Measurements from ENCODE around the gene REL. TPM values are rescaled to one million over a fixed set of nuclear protein-coding genes. Genes with fewer than 3 reads are reported as not detected.

Gene REL
- total and polyA plus RNA-seq, 2 of the 13 experiments (the other 11 are each of a cell fraction or from before 2014, with no cell fraction given): 3.7 to 7.0 TPM

DNA sequence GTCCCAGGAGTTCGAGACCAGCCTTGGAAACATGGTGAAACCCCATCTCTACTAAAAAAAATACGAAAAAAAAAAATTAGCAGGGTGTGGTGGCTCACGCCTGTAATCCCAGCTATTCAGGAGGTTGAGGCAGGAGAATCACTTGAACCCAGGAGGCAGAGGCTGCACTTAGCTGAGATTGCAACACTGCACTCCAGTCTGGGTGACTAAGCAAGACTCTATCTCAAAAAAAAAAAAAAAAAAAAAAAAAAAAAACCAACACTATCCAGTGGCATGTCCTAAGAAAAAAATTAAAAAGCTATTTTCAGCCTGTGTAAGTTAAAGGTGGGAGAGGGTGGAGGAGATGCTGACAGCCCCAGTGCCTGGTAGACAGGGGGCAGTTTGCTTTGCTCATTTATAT lies 32.2 kb upstream of the REL start:
- CTCF ChIA-PET (ENCODE audit: low intra/inter-chr PET ratio, low total read pairs): no interaction called here
- POLR2A ChIA-PET: no interaction called here
- H3K9me3 ChIP-seq (ENCODE audit: low read length): no peaks in the 10 kb centered on the region
- TF ChIP-seq PCBP1 (IDR thresholded peaks at IDR 0.05; ENCODE audit: borderline replicate concordance, low read depth, low read length): no peak
- no peak for TF ChIP-seq MIER2 (CRISPR knock-in tag; IDR thresholded peaks at IDR 0.05)
- no peak for TF ChIP-seq ZMYM3 (CRISPR knock-in tag; IDR thresholded peaks at IDR 0.05)
- TF ChIP-seq, protein P1, sequence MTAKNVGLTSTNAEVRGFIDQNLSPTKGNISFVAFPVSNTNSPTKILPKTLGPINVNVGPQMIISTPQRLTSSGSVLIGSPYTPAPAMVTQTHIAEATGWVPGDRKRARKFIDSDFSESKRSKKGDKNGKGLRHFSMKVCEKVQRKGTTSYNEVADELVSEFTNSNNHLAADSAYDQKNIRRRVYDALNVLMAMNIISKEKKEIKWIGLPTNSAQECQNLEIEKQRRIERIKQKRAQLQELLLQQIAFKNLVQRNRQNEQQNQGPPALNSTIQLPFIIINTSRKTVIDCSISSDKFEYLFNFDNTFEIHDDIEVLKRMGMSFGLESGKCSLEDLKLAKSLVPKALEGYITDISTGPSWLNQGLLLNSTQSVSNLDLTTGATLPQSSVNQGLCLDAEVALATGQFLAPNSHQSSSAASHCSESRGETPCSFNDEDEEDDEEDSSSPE (CRISPR knock-in tag; IDR thresholded peaks at IDR 0.05): no peak
- TF ChIP-seq HOXA3 (CRISPR knock-in tag; IDR thresholded peaks at IDR 0.05): no peak
- no peak for TF ChIP-seq ZNF629 (CRISPR knock-in tag; conservative IDR thresholded peaks at IDR 0.05)
- no peak for TF ChIP-seq GTF3A (CRISPR knock-in tag; conservative IDR thresholded peaks at IDR 0.05)
- TF ChIP-seq AGO2 (optimal IDR thresholded peaks at IDR 0.05; ENCODE audit: low read depth, low read length): no peak
- no peak for TF ChIP-seq ZNF552 (CRISPR knock-in tag; IDR thresholded peaks at IDR 0.05; ENCODE audit: borderline replicate concordance)
- TF ChIP-seq TP53 (CRISPR knock-in tag; conservative IDR thresholded peaks at IDR 0.05): no peak
- TF ChIP-seq POLR2AphosphoS2 (IDR thresholded peaks at IDR 0.05; ENCODE audit: low read depth, low read length): no peak
- no peak for TF ChIP-seq RFX1 (IDR thresholded peaks at IDR 0.05)
- TF ChIP-seq DNMT1 (CRISPR knock-in tag; IDR thresholded peaks at IDR 0.05): no peak
- no peak for TF ChIP-seq RAD51 (IDR thresholded peaks at IDR 0.05; ENCODE audit: borderline replicate concordance)
- TF ChIP-seq, protein P2, sequence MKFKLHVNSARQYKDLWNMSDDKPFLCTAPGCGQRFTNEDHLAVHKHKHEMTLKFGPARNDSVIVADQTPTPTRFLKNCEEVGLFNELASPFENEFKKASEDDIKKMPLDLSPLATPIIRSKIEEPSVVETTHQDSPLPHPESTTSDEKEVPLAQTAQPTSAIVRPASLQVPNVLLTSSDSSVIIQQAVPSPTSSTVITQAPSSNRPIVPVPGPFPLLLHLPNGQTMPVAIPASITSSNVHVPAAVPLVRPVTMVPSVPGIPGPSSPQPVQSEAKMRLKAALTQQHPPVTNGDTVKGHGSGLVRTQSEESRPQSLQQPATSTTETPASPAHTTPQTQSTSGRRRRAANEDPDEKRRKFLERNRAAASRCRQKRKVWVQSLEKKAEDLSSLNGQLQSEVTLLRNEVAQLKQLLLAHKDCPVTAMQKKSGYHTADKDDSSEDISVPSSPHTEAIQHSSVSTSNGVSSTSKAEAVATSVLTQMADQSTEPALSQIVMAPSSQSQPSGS (CRISPR knock-in tag; IDR thresholded peaks at IDR 0.05): no peak
- no peak for TF ChIP-seq SATB2 (CRISPR knock-in tag; IDR thresholded peaks at IDR 0.05)
- TF ChIP-seq ZNF720 (CRISPR knock-in tag; IDR thresholded peaks at IDR 0.05): no peak
- H3K27me3 ChIP-seq (ENCODE audit: control insufficient read depth in 1 of 2, insufficient read depth in 2 of 2, low read length in 2 of 2): peaks cover 0 to 6% of the 10 kb centered on the region in 2 experiments; a peak in 2 of 5 replicates
- no peak overlapping the region for H3K9ac ChIP-seq (ENCODE audit: insufficient read depth, low read depth, low read length)
- BruUV-seq (replicated peaks): no TSS peak
- no peaks in the 10 kb centered on the region for H3K36me3 ChIP-seq (replicated peaks in 1 of 2; ENCODE audit: control insufficient read depth in 1 of 2, insufficient read depth in 2 of 2, low read length in 2 of 2)
- intact Hi-C loops (cut with micrococcal nuclease; ENCODE audit: unreplicated experiment): no loop called here
- no peak for FAIRE-seq
- no peaks in the 10 kb centered on the region for H4K20me1 ChIP-seq (ENCODE audit: insufficient read depth, low read length)
- no peak for DNase-seq (ENCODE audit: low spot score)
- ATAC-seq: no peak
- no peak overlapping the region for H3K27ac ChIP-seq (ENCODE audit: extremely low read length, insufficient read depth, low read length)
- H2AFZ ChIP-seq (ENCODE audit: low read length): no peak overlapping the region
- WGBS (ENCODE audit: low lambda C conversion rate): 40% methylated on average over 3 of the region's 3 CpGs
- H3K79me2 ChIP-seq (ENCODE audit: insufficient read depth, low read length): no peaks in the 10 kb centered on the region
- no peak overlapping the region for H3K4me3 ChIP-seq (replicated peaks in 1 of 3; ENCODE audit: insufficient read depth in 1 of 3, low read depth in 2 of 3, low read length in 3 of 3)
- in situ Hi-C loops (cut with HindIII; ENCODE audit: extremely low pct_ligation_motif_present, low pct_unique_long_range_greater_than_20kb): no loop called here
- peaks cover 9% of the 10 kb centered on the region for H3K4me1 ChIP-seq (ENCODE audit: insufficient read depth, low read length)
- H3K4me2 ChIP-seq (ENCODE audit: low read depth, low read length): no peak overlapping the region
